Right lung (tissue), 5 donors: ENCODE results near the gene HNRNPA1. TPM values are rescaled to one million over a fixed set of nuclear protein-coding genes. Genes with fewer than 3 reads are reported as not detected.
A peak's percentile ranks its signal among the peaks of the same experiment; 100 is the strongest.
"Not testable (repeated sequence)": the region's sequence is repeated elsewhere in the genome, so short reads cannot be mapped to it uniquely, and the experiment has no call there.

Source experiments
- DNase-seq, 2 donors: peaks; one replicate each; pipeline ENCODE4 v3.0.0-alpha.2; 2013
- polyA plus RNA-seq, 5 donors: library from polyadenylated mRNA; unstranded; fragments of 120-200 nt; gene quantifications; one replicate each; pipeline versions ENCODE4 v1.2.1 to v1.2.3, GENCODE V29; 2013; ENCODE audit warnings: inconsistent platforms in 1 of 5, low replicate concordance in 1 of 5; ENCODE audit not compliant: insufficient read length in 5 of 5, insufficient read depth in 1 of 5

HNRNPA1 gene
- polyA plus RNA-seq, 5 donors, result 3,197 to 4,469 (median 3,770) TPM

GRCh38 chr12:54270345-54270744, 10.2 kb upstream of the HNRNPA1 start:
- no peak for DNase-seq

- no peak for DNase-seq
These were observed 8.3 kb upstream of the HNRNPA1 start for GRCh38 chr12:54272214-54272613.

GRCh38 chr12:54273981-54274380, 6.5 kb upstream of the HNRNPA1 start:
- DNase-seq, result no peak

GRCh38 chr12:54276368-54276767, 4.2 kb upstream of the HNRNPA1 start:
- DNase-seq, result no peak

- no peak for DNase-seq
These were observed 2.7 kb upstream of the HNRNPA1 start for GRCh38 chr12:54277823-54278276.

GRCh38 chr12:54279227-54279631, 1.3 kb upstream of the HNRNPA1 start:
- DNase-seq, result no peak

- DNase-seq, result peak; percentile 99
These were observed 676 bp upstream of the HNRNPA1 start, which contains the start of gene CBX5 for GRCh38 chr12:54279632-54280467. TSS of gene CBX5 (minus strand) at chr12:54280122. CDS start at chr12:54257650, 22,472 bp downstream.

GRCh38 chr12:54281261-54281638, 724 bp downstream of the HNRNPA1 start:
- DNase-seq, result not testable (repeated sequence)

GRCh38 chr12:54281694-54282093, 1.2 kb downstream of the HNRNPA1 start:
- not testable (repeated sequence) for DNase-seq

- no peak for DNase-seq
These were observed 2.5 kb downstream of the HNRNPA1 start for GRCh38 chr12:54282949-54283593.

- not testable (repeated sequence) for DNase-seq
These were observed 3.7 kb downstream of the HNRNPA1 start for GRCh38 chr12:54284070-54284780.

GRCh38 chr12:54285150-54286041, 4.9 kb downstream of the HNRNPA1 start:
- no peak for DNase-seq

GRCh38 chr12:54286042-54287030, 5.8 kb downstream of the HNRNPA1 start:
- no peak for DNase-seq

GRCh38 chr12:54287261-54288157, 7.0 kb downstream of the HNRNPA1 start:
- DNase-seq, result no peak

- DNase-seq, result no peak
These were observed 11.8 kb downstream of the HNRNPA1 start for GRCh38 chr12:54292083-54292930.

GRCh38 chr12:54292931-54293241, 12.4 kb downstream of the HNRNPA1 start:
- DNase-seq, result no peak

GRCh38 chr12:54294152-54294952, 13.8 kb downstream of the HNRNPA1 start:
- no peak for DNase-seq
